Mucosa of rectum (tissue), 2 donors: ENCODE measurements around the gene MYO10.

Experiments
- H3K27ac ChIP-seq, 2 donors: one replicate each; pipeline ENCODE4 v1.7.0; 2013; ENCODE audit warnings: inconsistent platforms in 2 of 2, low read depth in 2 of 2, low read length in 2 of 2
- H3K27me3 ChIP-seq, 2 donors: one replicate each; pipeline ENCODE4 v1.7.0; 2013; ENCODE audit warnings: low read length in 2 of 2; ENCODE audit not compliant: control insufficient read depth in 2 of 2, insufficient read depth in 2 of 2
- H3K36me3 ChIP-seq, 2 donors: one replicate each; pipeline ENCODE4 v1.7.0; 2013; ENCODE audit warnings: low read length in 2 of 2; ENCODE audit not compliant: control insufficient read depth in 2 of 2, insufficient read depth in 2 of 2
- H3K4me1 ChIP-seq, 2 donors: one replicate each; pipeline ENCODE4 v1.7.0; 2013; ENCODE audit warnings: low read length in 2 of 2, mild to moderate bottlenecking in 1 of 2; ENCODE audit not compliant: control insufficient read depth in 2 of 2, insufficient read depth in 2 of 2
- H3K4me3 ChIP-seq, 2 donors: one replicate each; pipeline ENCODE4 v1.7.0; 2013; ENCODE audit warnings: low read length in 2 of 2
- H3K9ac ChIP-seq, 2 donors: one replicate each; pipeline ENCODE4 v1.7.0; 2013; ENCODE audit warnings: low read length in 2 of 2, low read depth in 1 of 2, mild to moderate bottlenecking in 1 of 2
- H3K9me3 ChIP-seq, 2 donors: one replicate each; pipeline ENCODE4 v1.7.0; 2013; ENCODE audit warnings: low read length in 2 of 2; ENCODE audit not compliant: control insufficient read depth in 2 of 2
- donor health status: healthy.
- donor health status: Normal muscosa, but diverticular disease.

Gene MYO10

GRCh38 chr5:16902846-16903245 lies 33.2 kb downstream of the MYO10 start:
- peaks cover 4 to 11% of the 10 kb centered on the region in 2 donors for H3K4me1 ChIP-seq
- H3K9me3 ChIP-seq = no peaks in the 10 kb centered on the region
- no peak overlapping the region for H3K27ac ChIP-seq
- no peak overlapping the region for H3K4me3 ChIP-seq
- no peaks in the 10 kb centered on the region for H3K36me3 ChIP-seq
- H3K9ac ChIP-seq = no peak overlapping the region
- H3K27me3 ChIP-seq = no peaks in the 10 kb centered on the region

GRCh38 chr5:16901021-16901644 lies 35.0 kb downstream of the MYO10 start:
- Histone ChIP-seq H3K27me3 (no peaks in the 10 kb centered on the region), H3K4me1 (peaks cover 18 to 26% of the 10 kb centered on the region in 2 donors), H3K36me3 (no peaks in the 10 kb centered on the region), H3K9me3 (no peaks in the 10 kb centered on the region), H3K9ac (no peak overlapping the region), H3K4me3 (no peak overlapping the region), H3K27ac (no peak overlapping the region)

GRCh38 chr5:16899171-16899570 lies 36.9 kb downstream of the MYO10 start:
- no peaks in the 10 kb centered on the region for H3K9me3 ChIP-seq
- no peaks in the 10 kb centered on the region for H3K27me3 ChIP-seq
- no peak overlapping the region for H3K27ac ChIP-seq
- H3K4me1 ChIP-seq = peaks cover 28 to 40% of the 10 kb centered on the region in 2 donors
- no peaks in the 10 kb centered on the region for H3K36me3 ChIP-seq
- H3K9ac ChIP-seq = no peak overlapping the region
- no peak overlapping the region for H3K4me3 ChIP-seq

GRCh38 chr5:16897800-16898199 lies 38.3 kb downstream of the MYO10 start:
- no peak overlapping the region for H3K4me3 ChIP-seq
- H3K9ac ChIP-seq = no peak overlapping the region
- peaks cover 36 to 51% of the 10 kb centered on the region in 2 donors for H3K4me1 ChIP-seq
- peak overlapping the region; percentile 12 to 95 for H3K27ac ChIP-seq
- no peaks in the 10 kb centered on the region for H3K36me3 ChIP-seq
- H3K9me3 ChIP-seq = no peaks in the 10 kb centered on the region
- no peaks in the 10 kb centered on the region for H3K27me3 ChIP-seq

- Histone ChIP-seq H3K27me3 (no peaks in the 10 kb centered on the region), H3K9ac (no peak overlapping the region), H3K9me3 (no peaks in the 10 kb centered on the region), H3K27ac (peak overlapping the region; percentile 12 to 95), H3K36me3 (no peaks in the 10 kb centered on the region), H3K4me1 (peaks cover 36 to 53% of the 10 kb centered on the region in 2 donors), H3K4me3 (peak overlapping the region in 1 of 2 donors; percentile 15)
Observed at GRCh38 chr5:16897284-16897704, 38.8 kb downstream of the MYO10 start.

GRCh38 chr5:16896767-16897166 lies 39.3 kb downstream of the MYO10 start:
- Histone ChIP-seq H3K36me3 (no peaks in the 10 kb centered on the region), H3K9me3 (no peaks in the 10 kb centered on the region), H3K4me3 (no peak overlapping the region), H3K9ac (peak overlapping the region in 1 of 2 donors; percentile 45), H3K4me1 (peaks cover 36 to 54% of the 10 kb centered on the region in 2 donors), H3K27me3 (no peaks in the 10 kb centered on the region), H3K27ac (peak overlapping the region; percentile 94 to 95)

GRCh38 chr5:16894236-16895057 lies 41.6 kb downstream of the MYO10 start:
- Histone ChIP-seq H3K4me1 (peaks cover 41 to 62% of the 10 kb centered on the region in 2 donors), H3K27me3 (no peaks in the 10 kb centered on the region), H3K9me3 (no peaks in the 10 kb centered on the region), H3K36me3 (no peaks in the 10 kb centered on the region), H3K27ac (peak overlapping the region; percentile 94 to 95), H3K9ac (peak overlapping the region; percentile 60 to 65), H3K4me3 (peak overlapping the region; percentile 18 to 59)

- H3K4me3 ChIP-seq = no peak overlapping the region
- no peaks in the 10 kb centered on the region for H3K27me3 ChIP-seq
- peak overlapping the region in 1 of 2 donors; percentile 30 for H3K27ac ChIP-seq
- H3K9ac ChIP-seq = no peak overlapping the region
- no peaks in the 10 kb centered on the region for H3K9me3 ChIP-seq
- no peaks in the 10 kb centered on the region for H3K36me3 ChIP-seq
- peaks cover 33 to 54% of the 10 kb centered on the region in 2 donors for H3K4me1 ChIP-seq
Observed at GRCh38 chr5:16891033-16891432, 45.1 kb downstream of the MYO10 start.

- no peaks in the 10 kb centered on the region for H3K9me3 ChIP-seq
- H3K4me3 ChIP-seq = no peak overlapping the region
- no peaks in the 10 kb centered on the region for H3K27me3 ChIP-seq
- H3K9ac ChIP-seq = no peak overlapping the region
- H3K36me3 ChIP-seq = no peaks in the 10 kb centered on the region
- H3K4me1 ChIP-seq = peaks cover 30 to 52% of the 10 kb centered on the region in 2 donors
- H3K27ac ChIP-seq = peak overlapping the region; percentile 52 to 63
Observed at GRCh38 chr5:16889972-16890519, 46.0 kb downstream of the MYO10 start.
